HG03064 (cell line): Measurements from ENCODE around the gene ABHD2.
"Not testable (repeated sequence)": the region's sequence is repeated elsewhere in the genome, so short reads cannot be mapped to it uniquely, and the experiment has no call there.

Source experiments
- ATAC-seq: cut with Tn5 transposase; IDR thresholded peaks from one replicate; pipeline ENCODE4 v1.9.1; 2021; ENCODE audit warnings: low read depth; ENCODE audit not compliant: unreplicated experiment

ABHD2 gene

DNA sequence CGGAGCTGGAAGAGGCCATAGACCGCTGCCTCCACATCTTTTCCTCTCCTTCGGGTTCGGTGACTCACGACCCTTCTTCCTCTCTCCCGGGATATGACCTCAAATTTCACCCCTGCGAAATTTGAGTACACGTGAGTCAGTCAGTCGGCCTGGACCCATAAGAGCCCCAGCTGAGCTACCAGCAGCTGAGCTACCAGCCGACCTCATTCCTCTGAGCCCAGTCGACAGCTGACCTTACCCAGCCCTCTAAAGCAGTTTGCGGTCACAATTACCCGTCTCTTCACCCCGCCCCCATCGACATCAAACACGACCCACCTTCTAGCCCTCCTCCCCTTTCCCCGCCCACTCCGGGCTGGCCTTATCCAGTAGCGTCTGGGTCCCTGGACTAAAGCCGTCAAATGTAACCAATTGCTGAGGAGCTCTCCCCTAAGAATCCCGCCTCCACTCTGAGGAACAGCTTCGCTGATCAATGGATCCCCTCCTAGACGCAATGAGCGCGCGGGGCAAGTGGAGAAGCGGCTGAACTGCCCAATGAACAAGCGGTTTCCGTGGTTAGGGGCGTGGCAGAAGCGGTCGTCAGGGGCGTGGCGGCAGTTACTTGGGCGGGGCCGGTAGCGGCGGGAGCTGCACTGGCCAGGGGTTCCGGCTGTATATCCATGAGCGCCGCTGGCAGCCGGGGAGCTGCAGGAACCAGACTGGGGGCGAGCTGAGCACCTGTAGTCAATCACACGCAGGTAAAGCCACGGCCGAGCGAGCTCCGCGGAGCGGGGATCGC, at the start of gene ABHD2:
ABHD2 (plus strand) TSS at position 627 of the 775 bp plus-strand sequence. CDS start 27,872 bp downstream, outside the sequence.
- ATAC-seq = peak; percentile 93

DNA sequence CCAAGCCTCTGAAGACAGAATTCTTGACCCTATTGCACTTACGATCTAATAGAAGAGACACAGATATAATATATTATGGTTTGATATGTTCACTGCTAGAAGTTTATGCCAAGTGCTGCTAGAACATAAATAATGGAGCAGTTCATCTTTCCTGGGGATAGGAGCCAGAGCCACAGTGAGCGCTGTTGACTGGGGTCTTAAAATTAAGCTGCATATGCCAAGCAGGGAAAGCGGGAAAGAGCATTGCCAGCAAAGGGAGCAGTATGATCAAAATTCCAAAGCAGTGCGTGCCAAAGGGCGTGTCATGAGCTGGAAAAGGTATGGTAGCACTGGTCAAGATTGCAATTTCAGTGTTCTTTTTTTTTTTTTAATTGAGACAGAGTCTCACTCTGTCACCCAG, 49.1 kb upstream of the ABHD2 start:
- no peak for ATAC-seq

GRCh38 chr15:89041507-89041906, 46.7 kb upstream of the ABHD2 start:
- no peak for ATAC-seq

- no peak for ATAC-seq
Observed at GRCh38 chr15:89042387-89042786, 45.9 kb upstream of the ABHD2 start.

- ATAC-seq = no peak
Observed at GRCh38 chr15:89043031-89044002, 44.9 kb upstream of the ABHD2 start.

DNA sequence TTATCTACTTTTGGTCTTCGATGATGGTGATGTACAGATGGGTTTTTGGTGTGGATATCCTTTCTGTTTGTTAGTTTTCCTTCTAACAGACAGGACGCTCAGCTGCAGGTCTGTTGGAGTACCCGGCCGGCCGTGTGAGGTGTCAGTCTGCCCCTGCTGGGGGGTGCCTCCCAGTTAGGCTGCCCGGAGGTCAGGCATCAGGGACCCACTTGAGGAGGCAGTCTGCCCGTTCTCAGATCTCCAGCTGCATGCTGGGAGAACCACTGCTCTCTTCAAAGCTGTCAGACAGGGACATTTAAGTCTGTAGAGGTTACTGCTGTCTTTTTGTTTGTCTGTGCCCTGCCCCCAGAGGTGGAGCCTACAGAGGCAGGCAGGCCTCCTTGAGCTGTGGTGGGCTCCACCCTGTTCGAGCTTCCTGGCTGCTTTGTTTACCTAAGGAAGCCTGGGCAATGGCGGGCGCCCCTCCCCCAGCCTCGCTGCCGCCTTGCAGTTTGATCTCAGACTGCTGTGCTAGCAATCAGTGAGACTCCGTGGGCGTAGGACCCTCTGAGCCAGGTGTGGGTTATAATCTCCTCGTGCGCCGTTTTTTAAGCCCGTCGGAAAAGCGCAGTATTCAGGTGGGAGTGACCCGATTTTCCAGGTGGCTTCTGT, 39.1 kb upstream of the ABHD2 start:
- ATAC-seq = not testable (repeated sequence)

GRCh38 chr15:89051875-89052274, 36.4 kb upstream of the ABHD2 start:
- ATAC-seq = no peak

DNA sequence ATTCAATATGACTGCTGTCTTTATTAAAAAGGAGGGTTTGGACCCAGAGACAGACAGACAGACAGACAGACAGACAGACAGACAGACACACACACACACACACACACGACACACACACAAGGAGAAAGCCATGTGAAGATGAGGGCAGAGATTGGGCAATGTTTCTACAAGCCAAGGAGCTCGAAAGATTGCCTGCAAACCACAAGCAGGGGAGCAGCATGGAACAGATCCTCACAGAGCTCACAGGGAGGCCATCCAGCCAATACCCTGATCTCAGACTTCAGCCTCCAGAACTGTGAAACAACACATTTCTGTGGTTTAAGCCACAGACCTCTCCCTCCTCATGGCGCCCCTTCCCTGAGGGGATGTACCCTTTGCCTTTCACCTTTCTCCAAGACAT, 35.8 kb upstream of the ABHD2 start:
- no peak for ATAC-seq

GRCh38 chr15:89054873-89055272, 33.4 kb upstream of the ABHD2 start:
- no peak for ATAC-seq

- ATAC-seq = no peak
Observed at GRCh38 chr15:89057506-89058133, 30.6 kb upstream of the ABHD2 start.

- no peak for ATAC-seq
Observed at GRCh38 chr15:89058376-89058775, 29.9 kb upstream of the ABHD2 start.

GRCh38 chr15:89058876-89059405, 29.3 kb upstream of the ABHD2 start:
- no peak for ATAC-seq

- ATAC-seq = no peak
Observed at GRCh38 chr15:89066280-89066679, 22.0 kb upstream of the ABHD2 start.

DNA sequence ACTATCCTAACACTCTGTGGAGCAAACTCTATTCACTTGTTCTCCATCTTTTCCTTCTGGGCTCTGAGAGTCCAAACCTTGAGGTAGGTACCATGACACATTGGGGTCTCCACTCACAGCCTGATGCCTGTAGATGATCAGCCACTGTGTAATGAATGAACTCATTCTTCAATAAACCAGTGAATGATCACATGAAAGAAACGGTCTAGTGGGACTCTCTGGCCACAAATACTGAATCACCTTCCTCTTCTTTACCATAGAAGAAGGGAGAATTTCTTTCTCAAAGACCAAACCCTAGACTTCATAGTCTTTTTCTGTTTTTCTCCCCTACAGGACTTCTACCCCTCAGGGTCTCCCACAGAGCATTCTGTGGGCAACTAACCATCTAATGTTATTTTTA, 20.5 kb upstream of the ABHD2 start:
- peak; percentile 41 for ATAC-seq

DNA sequence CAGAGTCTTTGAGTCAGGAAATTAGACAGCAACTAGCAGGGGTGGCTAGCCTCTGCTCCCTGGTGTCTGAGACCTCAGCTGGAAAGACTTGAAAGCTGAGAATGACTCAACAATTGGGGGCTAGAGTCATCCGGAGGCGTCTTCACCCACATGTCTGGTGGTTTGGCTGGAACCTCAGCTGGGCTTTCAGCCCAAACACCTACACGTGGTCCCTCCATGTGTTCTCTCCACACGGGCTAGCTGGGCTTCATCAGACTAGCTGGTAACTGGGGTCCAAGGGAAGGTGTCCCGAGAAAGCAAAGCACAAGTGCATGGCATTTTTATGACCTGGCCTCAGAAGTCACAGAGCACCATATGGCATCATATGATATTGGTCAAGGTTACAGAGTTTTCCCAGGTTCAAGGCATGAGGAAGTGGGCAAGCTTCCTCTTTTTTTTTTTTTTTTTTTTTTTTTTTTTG, 19.9 kb upstream of the ABHD2 start:
- ATAC-seq = peak; percentile 92

- ATAC-seq = no peak
Observed at GRCh38 chr15:89070197-89071124, 17.8 kb upstream of the ABHD2 start.

DNA sequence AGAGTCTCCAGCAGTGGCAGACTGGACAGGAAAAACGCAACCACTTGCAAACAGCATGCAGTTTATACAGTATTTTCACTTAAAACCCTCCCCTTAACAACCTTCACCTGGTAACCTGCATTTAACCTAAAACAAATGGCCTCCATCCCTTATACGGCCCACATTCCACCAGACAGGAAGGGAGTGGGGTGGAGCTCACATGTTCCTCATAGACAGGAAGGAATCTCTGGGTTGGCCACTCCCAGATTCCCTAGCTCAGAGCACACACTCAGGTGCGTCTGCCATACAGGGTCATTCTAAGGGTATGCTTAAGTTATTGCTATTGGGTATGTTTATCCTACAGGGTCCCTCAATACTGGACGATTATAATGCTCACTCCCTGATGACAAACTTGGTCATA, 16.8 kb upstream of the ABHD2 start:
- ATAC-seq = no peak

DNA sequence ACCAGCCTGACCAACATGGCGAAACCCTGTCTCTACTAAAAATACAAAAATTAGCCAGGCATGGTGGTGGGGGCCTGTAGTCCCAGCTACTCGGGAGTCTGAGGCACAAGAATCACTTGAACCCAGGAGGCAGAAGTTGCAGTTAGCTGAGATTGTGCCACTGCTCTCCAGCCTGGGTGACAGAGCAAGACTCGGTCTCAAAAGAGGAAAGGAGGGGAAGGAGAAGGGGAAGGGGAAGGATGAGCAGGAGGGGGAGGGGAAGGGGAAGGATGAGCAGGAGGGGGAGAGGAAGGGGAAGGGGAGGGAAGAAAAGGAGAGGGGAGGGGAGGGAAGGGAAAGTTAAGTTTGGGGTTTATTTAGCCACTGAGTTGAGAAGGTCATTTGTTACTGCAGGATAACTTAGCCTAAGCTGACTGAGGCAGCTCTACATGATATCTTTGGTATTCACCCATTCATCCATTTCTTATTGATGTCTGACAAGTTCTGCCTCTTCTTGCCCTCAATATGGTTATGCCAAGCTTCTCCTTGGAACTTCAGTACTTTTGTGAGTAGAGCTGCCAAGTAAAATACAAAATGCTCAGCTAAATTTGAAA, 15.9 kb upstream of the ABHD2 start:
- no peak for ATAC-seq
